ENCODE data around the gene PLEK. TPM values are rescaled to one million over a fixed set of nuclear protein-coding genes. Genes with fewer than 3 reads are reported as not detected.

PLEK gene
- total and polyA plus RNA-seq, 10 of the 15 experiments (the other 5 are each of a cell fraction or from before 2014, with no cell fraction given): 229 to 804 (median 362) TPM

GRCh38 chr2:68379184-68379708 is 14.2 kb downstream of the PLEK start (continued):
- TF ChIP-seq HSF1 (IDR thresholded peaks at IDR 0.05; ENCODE audit: low read depth, low read length): no peak
- no peak for TF ChIP-seq MYB (IDR thresholded peaks at IDR 0.05; ENCODE audit: borderline replicate concordance, low read depth, low read length)
- no peak for TF ChIP-seq ZNF622 (IDR thresholded peaks at IDR 0.05)
- no peak for TF ChIP-seq YY1 (IDR thresholded peaks at IDR 0.05; ENCODE audit: low read depth, low read length)
- no peak for TF ChIP-seq HCFC1 (IDR thresholded peaks at IDR 0.05; ENCODE audit: low read length)
- TF ChIP-seq IRF4 (IDR thresholded peaks at IDR 0.05; ENCODE audit: low read depth, low read length): no peak
- TF ChIP-seq RCOR1 (conservative IDR thresholded peaks at IDR 0.05; ENCODE audit: low read depth, low read length): no peak
- TF ChIP-seq FOXM1 (IDR thresholded peaks at IDR 0.05; ENCODE audit: low read depth, low read length): peak; percentile 84
- peak; percentile 55; the same call in 1 of the 2 replicates for TF ChIP-seq MTA3 (IDR thresholded peaks at IDR 0.05; ENCODE audit: borderline replicate concordance, low read length)
- peak; percentile 89 for TF ChIP-seq NFIC (IDR thresholded peaks at IDR 0.05; ENCODE audit: low read depth, low read length)
- TF ChIP-seq BHLHE40 (IDR thresholded peaks at IDR 0.05; ENCODE audit: borderline replicate concordance in 1 of 2, low read depth in 2 of 2, low read length in 1 of 2): peak in 1 of 2 experiments; percentile 66; a peak in 2 of 4 replicates
- TF ChIP-seq IRF3 (IDR thresholded peaks at IDR 0.05): no peak
- TF ChIP-seq ZNF592 (IDR thresholded peaks at IDR 0.05): peak; percentile 21; the same call in 1 of the 2 replicates
- TF ChIP-seq TCF7 (IDR thresholded peaks at IDR 0.05; ENCODE audit: borderline replicate concordance): peak; percentile 44; the same call in 1 of the 2 replicates
- no peak for TF ChIP-seq FOS (IDR thresholded peaks at IDR 0.05; ENCODE audit: borderline replicate concordance, extremely low read depth, insufficient read length)
- no peak for TF ChIP-seq NRF1 (conservative IDR thresholded peaks at IDR 0.05; ENCODE audit: low read depth, low read length)
- peak; percentile 82 for TF ChIP-seq CUX1 (IDR thresholded peaks at IDR 0.05; ENCODE audit: insufficient replicate concordance, low read depth, low read length)
- TF ChIP-seq CHD4 (IDR thresholded peaks at IDR 0.05): no peak

Data from GM12878 (cell line).